NCI-H774 (cell line): ENCODE measurements around the gene SH3PXD2A.
A peak's percentile ranks its signal among the peaks of the same experiment; 100 is the strongest.

Experiments used
- DNase-seq: peaks from one replicate; lab custom pipeline; 2025; lab: John Stamatoyannopoulos, UW

The SH3PXD2A gene

GRCh38 chr10:103874730-103875129 lies 19.4 kb upstream of the SH3PXD2A start:
- DNase-seq: no peak

- no peak for DNase-seq
Measured at GRCh38 chr10:103872137-103872931, 17.0 kb upstream of the SH3PXD2A start.

- no peak for DNase-seq
Measured at GRCh38 chr10:103871006-103871405, 15.6 kb upstream of the SH3PXD2A start.

- DNase-seq: no peak
Measured at GRCh38 chr10:103870516-103870915, 15.1 kb upstream of the SH3PXD2A start.

GRCh38 chr10:103869336-103869735 lies 14.0 kb upstream of the SH3PXD2A start:
- DNase-seq: no peak

GRCh38 chr10:103868200-103868599 lies 12.8 kb upstream of the SH3PXD2A start:
- no peak for DNase-seq

- DNase-seq: no peak
Measured at GRCh38 chr10:103861505-103861904, 6.1 kb upstream of the SH3PXD2A start.

- DNase-seq: peak; percentile 6
Measured at GRCh38 chr10:103859161-103860086, 4.0 kb upstream of the SH3PXD2A start.

GRCh38 chr10:103858360-103858759 lies 3.0 kb upstream of the SH3PXD2A start:
- no peak for DNase-seq

GRCh38 chr10:103856797-103857170 lies 1.4 kb upstream of the SH3PXD2A start:
- no peak for DNase-seq

- DNase-seq: no peak
Measured at GRCh38 chr10:103855852-103856796, 748 bp upstream of the SH3PXD2A start.

- no peak for DNase-seq
Measured at GRCh38 chr10:103854686-103855391, 537 bp downstream of the SH3PXD2A start.

- no peak for DNase-seq
Measured at GRCh38 chr10:103854265-103854685, 1.1 kb downstream of the SH3PXD2A start.

- no peak for DNase-seq
Measured at GRCh38 chr10:103853428-103854264, 1.7 kb downstream of the SH3PXD2A start.

- DNase-seq: no peak
Measured at GRCh38 chr10:103852856-103853255, 2.5 kb downstream of the SH3PXD2A start.

GRCh38 chr10:103852189-103852711 lies 3.1 kb downstream of the SH3PXD2A start:
- no peak for DNase-seq

GRCh38 chr10:103851261-103851660 lies 4.1 kb downstream of the SH3PXD2A start:
- no peak for DNase-seq

- DNase-seq: no peak
Measured at GRCh38 chr10:103850572-103850895, 4.8 kb downstream of the SH3PXD2A start.

GRCh38 chr10:103849880-103850571 lies 5.3 kb downstream of the SH3PXD2A start:
- no peak for DNase-seq
